B cell (primary cell): ENCODE results near the gene RIMS3. TPM values are rescaled to one million over a fixed set of nuclear protein-coding genes. Genes with fewer than 3 reads are reported as not detected.

Experiments
- ATAC-seq: fragments of 200-7000 bp; cut with Tn5 transposase; one replicate; pipeline ENCODE4 v1.10.0; 2021; ENCODE audit warnings: low read depth, mild to moderate bottlenecking, moderate number of reproducible peaks, moderate library complexity
- CTCF ChIA-PET: fragments of 350-600 bp; sonication (Branson Sonifier 250); formaldehyde crosslinking; loops from one replicate; lab custom pipeline; 2021; ENCODE audit warnings: antibody characterized with exemption, inconsistent platforms; lab: Charles Lee
- POLR2A ChIA-PET: fragments of 350-600 bp; sonication (Branson Sonifier 250); formaldehyde crosslinking; loops from one replicate; lab custom pipeline; 2021; ENCODE audit warnings: antibody characterized with exemption; lab: Charles Lee
- DNase-seq: peaks from one replicate; pipeline ENCODE4 v3.0.0; 2013
- H2AFZ ChIP-seq: 2 replicates; pipeline ENCODE4 v1.6.1; 2012; ENCODE audit warnings: mild to moderate bottlenecking, low read depth, low read length; ENCODE audit not compliant: insufficient read depth, poor library complexity, severe bottlenecking
- H3K27ac ChIP-seq, 2 donors: 1 replicate in 1 of 2; 2 replicates in 1 of 2; pipeline ENCODE4 v1.5.1; 2012 to 2013; ENCODE audit warnings: low read length in 2 of 2, mild to moderate bottlenecking in 2 of 2, moderate library complexity in 1 of 2
- H3K27me3 ChIP-seq, 4 experiments: fragments of 200-600 bp in 1 of 4; sonication (generic) in 1 of 4; replicated peaks in 1 of 4; 1 replicate in 2 of 4; 2 replicates in 2 of 4; pipeline versions ENCODE4 v1.6.1 to v1.7.0; 2013 to 2016; ENCODE audit warnings: low read length in 3 of 4, mild to moderate bottlenecking in 2 of 4, mixed read lengths in 1 of 4, moderate library complexity in 1 of 4; ENCODE audit not compliant: insufficient read depth in 4 of 4, control insufficient read depth in 3 of 4; ENCODE audit errors: control extremely low read depth in 1 of 4
- H3K36me3 ChIP-seq, 2 experiments: replicated peaks in 1 of 2; 1 replicate in 1 of 2; 2 replicates in 1 of 2; pipeline versions ENCODE4 v1.6.1 to v1.7.1; 2013; ENCODE audit warnings: low read length in 1 of 2; ENCODE audit not compliant: insufficient read depth in 2 of 2, control insufficient read depth in 1 of 2; ENCODE audit errors: control extremely low read depth in 1 of 2, extremely low read depth in 1 of 2
- H3K4me1 ChIP-seq, 2 donors: fragments of 200-600 bp in 1 of 2; sonication (generic) in 1 of 2; 1 replicate in 1 of 2; 2 replicates in 1 of 2; pipeline versions ENCODE4 v1.5.1 to v1.6.1; 2013 to 2017; ENCODE audit warnings: low read length in 2 of 2; ENCODE audit not compliant: control insufficient read depth in 2 of 2, insufficient read depth in 2 of 2
- H3K4me2 ChIP-seq: replicated peaks from 2 replicates; pipeline ENCODE3; 2012; ENCODE audit warnings: mild to moderate bottlenecking, low read depth, low read length; ENCODE audit not compliant: poor library complexity, severe bottlenecking
- H3K4me3 ChIP-seq, 5 experiments: fragments of 200-600 bp in 1 of 5; sonication (generic) in 1 of 5; 1 replicate in 3 of 5; 2 replicates in 2 of 5; pipeline versions ENCODE4 v1.5.1 to v1.7.0; 2011 to 2016; ENCODE audit warnings: low read length in 4 of 5, mild to moderate bottlenecking in 4 of 5, low read depth in 2 of 5, control low read depth in 1 of 5, moderate library complexity in 1 of 5; ENCODE audit not compliant: insufficient read depth in 1 of 5; ENCODE audit errors: control extremely low read depth in 1 of 5, extremely low read depth in 1 of 5
- H3K79me2 ChIP-seq: fragments of 200-600 bp; sonication (generic); one replicate; pipeline ENCODE4 v1.6.0; 2016; ENCODE audit warnings: low read length; ENCODE audit not compliant: control insufficient read depth, insufficient read depth
- H3K9ac ChIP-seq: fragments of 200-600 bp; sonication (generic); 2 replicates; pipeline ENCODE4 v1.6.1; 2017; ENCODE audit warnings: mild to moderate bottlenecking, low read length, moderate library complexity
- H3K9me3 ChIP-seq, 3 donors: one replicate each; pipeline versions ENCODE4 v1.6.1 to v1.7.1; 2013; ENCODE audit warnings: low read length in 2 of 3; ENCODE audit not compliant: control insufficient read depth in 2 of 3, insufficient read depth in 1 of 3; ENCODE audit errors: control extremely low read depth in 1 of 3
- H4K20me1 ChIP-seq: 2 replicates; pipeline ENCODE4 v1.6.0; 2012; ENCODE audit warnings: mild to moderate bottlenecking, low read length; ENCODE audit not compliant: insufficient read depth, control insufficient read depth, poor library complexity, severe bottlenecking
- H3K27ac Mint-ChIP-seq: one replicate; pipeline ENCODE4 v1.8.0; 2021; ENCODE audit warnings: mixed read lengths
- H3K27me3 Mint-ChIP-seq: one replicate; pipeline ENCODE4 v1.8.0; 2021; ENCODE audit warnings: mixed read lengths
- H3K4me1 Mint-ChIP-seq: one replicate; pipeline ENCODE4 v1.8.0; 2021; ENCODE audit warnings: mixed read lengths
- H3K4me3 Mint-ChIP-seq: one replicate; pipeline ENCODE4 v1.8.0; 2021; ENCODE audit warnings: mixed read lengths
- H3K9me3 Mint-ChIP-seq: one replicate; pipeline ENCODE4 v1.8.0; 2022; ENCODE audit warnings: mixed read lengths; ENCODE audit not compliant: insufficient read depth
- EZH2 ChIP-seq: IDR thresholded peaks from 2 replicates; pipeline ENCODE4 v1.6.1; 2012; ENCODE audit warnings: borderline replicate concordance, low read depth, mild to moderate bottlenecking, moderate library complexity, low read length; ENCODE audit not compliant: insufficient read depth, poor library complexity, severe bottlenecking
- WGBS: methylation state at CpG from one replicate; pipeline ENCODE4 v1.1.5; 2013; ENCODE audit warnings: missing lambda C conversion rate; ENCODE audit not compliant: insufficient coverage; 5-methylcytosine and 5-hydroxymethylcytosine counted together
- intact Hi-C: fragments of 100-400 bp; cut with micrococcal nuclease; formaldehyde crosslinking; loops from one replicate; pipeline ENCODE4 v1.10.0; 2022
- polyA plus RNA-seq: library from polyadenylated mRNA; depleted of rRNA; stranded (reverse); fragments of >200 nt; gene quantifications from 2 replicates; pipeline ENCODE4 v1.2.3, GENCODE V29; 2012
- total RNA-seq, 2 donors: library from RNA; stranded (reverse); fragments of 120-200 nt in 1 of 2; gene quantifications; 1 replicate in 1 of 2; 2 replicates in 1 of 2; pipeline versions ENCODE4 v1.2.3 to v1.2.4, GENCODE V29; 2013 to 2022
- TF ChIP-seq, protein P1 (sequence below): fragments of 200-600 bp; IDR thresholded peaks from one replicate; pipeline ENCODE4 v1.8.0; 2022; ENCODE audit warnings: antibody characterized with exemption, mild to moderate bottlenecking

The RIMS3 gene
- total and polyA plus RNA-seq, 2 donors (not counting 1 experiment from before 2014, with no cell fraction given) = 1.1 to 5.4 TPM

DNA sequence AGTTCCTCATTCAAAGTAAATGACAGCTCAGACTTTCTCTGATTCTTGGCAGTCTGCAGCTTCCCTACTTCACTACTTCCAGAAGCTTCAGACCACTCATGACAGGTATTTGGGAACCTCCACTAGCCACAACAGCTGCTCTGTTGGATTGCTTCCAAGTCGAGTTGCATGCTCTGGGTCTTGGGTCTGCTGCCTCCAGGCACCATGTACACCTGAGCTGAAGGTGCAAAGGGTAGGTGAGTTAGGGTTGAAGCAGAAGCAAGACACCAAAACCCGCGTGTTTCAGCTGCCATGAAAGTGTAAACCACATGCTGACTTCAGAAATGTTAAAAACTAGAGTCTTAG is 71.3 kb downstream of the RIMS3 start:
- ATAC-seq = no peak
- TF ChIP-seq EZH2 = no peak
- TF ChIP-seq, protein P1, sequence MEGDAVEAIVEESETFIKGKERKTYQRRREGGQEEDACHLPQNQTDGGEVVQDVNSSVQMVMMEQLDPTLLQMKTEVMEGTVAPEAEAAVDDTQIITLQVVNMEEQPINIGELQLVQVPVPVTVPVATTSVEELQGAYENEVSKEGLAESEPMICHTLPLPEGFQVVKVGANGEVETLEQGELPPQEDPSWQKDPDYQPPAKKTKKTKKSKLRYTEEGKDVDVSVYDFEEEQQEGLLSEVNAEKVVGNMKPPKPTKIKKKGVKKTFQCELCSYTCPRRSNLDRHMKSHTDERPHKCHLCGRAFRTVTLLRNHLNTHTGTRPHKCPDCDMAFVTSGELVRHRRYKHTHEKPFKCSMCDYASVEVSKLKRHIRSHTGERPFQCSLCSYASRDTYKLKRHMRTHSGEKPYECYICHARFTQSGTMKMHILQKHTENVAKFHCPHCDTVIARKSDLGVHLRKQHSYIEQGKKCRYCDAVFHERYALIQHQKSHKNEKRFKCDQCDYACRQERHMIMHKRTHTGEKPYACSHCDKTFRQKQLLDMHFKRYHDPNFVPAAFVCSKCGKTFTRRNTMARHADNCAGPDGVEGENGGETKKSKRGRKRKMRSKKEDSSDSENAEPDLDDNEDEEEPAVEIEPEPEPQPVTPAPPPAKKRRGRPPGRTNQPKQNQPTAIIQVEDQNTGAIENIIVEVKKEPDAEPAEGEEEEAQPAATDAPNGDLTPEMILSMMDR = no peak
- H3K4me2 ChIP-seq = no peak overlapping the region
- H3K9me3 ChIP-seq = no peaks in the 10 kb centered on the region
- H4K20me1 ChIP-seq = no peaks in the 10 kb centered on the region
- no peak overlapping the region for H3K27ac Mint-ChIP-seq
- H3K4me3 Mint-ChIP-seq = no peak overlapping the region
- DNase-seq = no peak
- WGBS = 40% methylated on average over 1 of the region's 3 CpGs
- ChIA-PET POLR2A (no interaction called here), CTCF (interaction anchor here (1.3 kb wide), 1 partner anchor 359 kb away, joined by 3 read pairs; no protein-coding TSS in a partner anchor)
- H2AFZ ChIP-seq = peak overlapping the region; percentile 27
- H3K4me3 ChIP-seq = no peak overlapping the region
- H3K4me1 Mint-ChIP-seq = peaks cover 4% of the 10 kb centered on the region
- no peaks in the 10 kb centered on the region for H3K9me3 Mint-ChIP-seq
- intact Hi-C loops = no loop called here
- no peaks in the 10 kb centered on the region for H3K4me1 ChIP-seq
- H3K9ac ChIP-seq = no peak overlapping the region
- no peaks in the 10 kb centered on the region for H3K36me3 ChIP-seq
- H3K27ac ChIP-seq = no peak overlapping the region
- H3K27me3 Mint-ChIP-seq = peaks cover 14% of the 10 kb centered on the region
- peaks cover 0 to 2% (median 0%) of the 10 kb centered on the region in 4 experiments for H3K27me3 ChIP-seq
- no peaks in the 10 kb centered on the region for H3K79me2 ChIP-seq

- no peaks in the 10 kb centered on the region for H3K36me3 ChIP-seq
- H3K4me3 ChIP-seq = no peak overlapping the region
- H3K27me3 Mint-ChIP-seq = peaks cover 14% of the 10 kb centered on the region
- ATAC-seq (no peak), DNase-seq (no peak)
- H3K4me1 Mint-ChIP-seq = peaks cover 4% of the 10 kb centered on the region
- POLR2A ChIA-PET = no interaction called here
- no peaks in the 10 kb centered on the region for H3K9me3 ChIP-seq
- CTCF ChIA-PET = interaction anchor here (1.3 kb wide), 1 partner anchor 359 kb away, joined by 3 read pairs; no protein-coding TSS in a partner anchor
- no peaks in the 10 kb centered on the region for H3K9me3 Mint-ChIP-seq
- H4K20me1 ChIP-seq = no peaks in the 10 kb centered on the region
- H3K4me3 Mint-ChIP-seq = no peak overlapping the region
- 23% methylated on average over 7 of the region's 8 CpGs for WGBS
- H2AFZ ChIP-seq = peak overlapping the region; percentile 27
- H3K27ac ChIP-seq = no peak overlapping the region
- H3K4me2 ChIP-seq = no peak overlapping the region
- H3K9ac ChIP-seq = no peak overlapping the region
- no peak overlapping the region for H3K27ac Mint-ChIP-seq
- TF ChIP-seq, protein P1 = no peak
- no peak for TF ChIP-seq EZH2
- H3K79me2 ChIP-seq = no peaks in the 10 kb centered on the region
- peaks cover 0 to 2% (median 0%) of the 10 kb centered on the region in 4 experiments for H3K27me3 ChIP-seq
- H3K4me1 ChIP-seq = no peaks in the 10 kb centered on the region
- intact Hi-C loops = loop anchor here (2.0 kb wide), 1 partner anchor 359 kb away; no protein-coding TSS in a partner anchor
Observed at GRCh38 chr1:40593449-40594186, 71.9 kb downstream of the RIMS3 start.
